Stomach smooth muscle (tissue), 2 donors: ENCODE results near the gene ZCCHC14.
A peak's percentile ranks its signal among the peaks of the same experiment; 100 is the strongest.
"Not testable (repeated sequence)": the region's sequence is repeated elsewhere in the genome, so short reads cannot be mapped to it uniquely, and the experiment has no call there.

Source experiments
- H3K27ac ChIP-seq: one replicate; pipeline ENCODE4 v1.7.0; 2013; ENCODE audit warnings: mild to moderate bottlenecking, low read length, inconsistent platforms
- H3K27me3 ChIP-seq, 2 donors: one replicate each; pipeline ENCODE4 v1.7.0; 2013; ENCODE audit warnings: low read length in 2 of 2; ENCODE audit not compliant: insufficient read depth in 2 of 2, control insufficient read depth in 1 of 2
- H3K36me3 ChIP-seq, 2 donors: one replicate each; pipeline ENCODE4 v1.7.0; 2013; ENCODE audit warnings: low read length in 2 of 2; ENCODE audit not compliant: control insufficient read depth in 2 of 2, insufficient read depth in 2 of 2
- H3K4me1 ChIP-seq: one replicate; pipeline ENCODE4 v1.7.0; 2013; ENCODE audit warnings: low read length; ENCODE audit not compliant: control insufficient read depth, insufficient read depth
- H3K4me3 ChIP-seq, 2 donors: one replicate each; pipeline ENCODE4 v1.7.0; 2013; ENCODE audit warnings: low read length in 2 of 2
- H3K9ac ChIP-seq, 2 donors: one replicate each; pipeline ENCODE4 v1.7.0; 2013; ENCODE audit warnings: low read length in 2 of 2, mild to moderate bottlenecking in 1 of 2
- H3K9me3 ChIP-seq, 2 donors: one replicate each; pipeline ENCODE4 v1.7.0; 2013; ENCODE audit warnings: low read length in 2 of 2; ENCODE audit not compliant: control insufficient read depth in 2 of 2
- donor health status: healthy.
- donor health status: Pancreatic carcinoma.

Gene ZCCHC14

GRCh38 chr16:87380403-87380802 is 112.4 kb downstream of the ZCCHC14 start:
- H3K4me1 ChIP-seq: peaks cover 44% of the 10 kb centered on the region
- H3K27ac ChIP-seq: peak overlapping the region; percentile 81
- H3K9ac ChIP-seq: peak overlapping the region; percentile 58 to 59
- no peaks in the 10 kb centered on the region for H3K27me3 ChIP-seq
- no peaks in the 10 kb centered on the region for H3K36me3 ChIP-seq
- no peaks in the 10 kb centered on the region for H3K9me3 ChIP-seq
- peak overlapping the region; percentile 32 to 83 for H3K4me3 ChIP-seq

- H3K9me3 ChIP-seq, H3K27me3 ChIP-seq, H3K27ac ChIP-seq, H3K4me3 ChIP-seq, H3K36me3 ChIP-seq, H3K9ac ChIP-seq: not testable (repeated sequence)
- H3K4me1 ChIP-seq: peaks cover 44% of the 10 kb centered on the region
These were observed 113.5 kb downstream of the ZCCHC14 start for GRCh38 chr16:87379312-87379752.

GRCh38 chr16:87376660-87377059 is 116.2 kb downstream of the ZCCHC14 start:
- Histone ChIP-seq H3K4me3 (no peak overlapping the region), H3K27me3 (no peaks in the 10 kb centered on the region), H3K9ac (peak overlapping the region in 1 of 2 donors; percentile 21), H3K9me3 (no peaks in the 10 kb centered on the region), H3K36me3 (no peaks in the 10 kb centered on the region), H3K4me1 (peaks cover 46% of the 10 kb centered on the region), H3K27ac (peak overlapping the region; percentile 6)

GRCh38 chr16:87375426-87376135 is 117.2 kb downstream of the ZCCHC14 start:
- peaks cover 46% of the 10 kb centered on the region for H3K4me1 ChIP-seq
- H3K9ac ChIP-seq: no peak overlapping the region
- H3K36me3 ChIP-seq: no peaks in the 10 kb centered on the region
- H3K9me3 ChIP-seq: no peaks in the 10 kb centered on the region
- peak overlapping the region; percentile 18 for H3K27ac ChIP-seq
- H3K4me3 ChIP-seq: peak overlapping the region; percentile 31 to 40
- H3K27me3 ChIP-seq: no peaks in the 10 kb centered on the region

- no peak overlapping the region for H3K27ac ChIP-seq
- no peaks in the 10 kb centered on the region for H3K36me3 ChIP-seq
- no peaks in the 10 kb centered on the region for H3K27me3 ChIP-seq
- H3K9ac ChIP-seq: no peak overlapping the region
- no peaks in the 10 kb centered on the region for H3K9me3 ChIP-seq
- H3K4me3 ChIP-seq: no peak overlapping the region
- peaks cover 52% of the 10 kb centered on the region for H3K4me1 ChIP-seq
These were observed 118.5 kb downstream of the ZCCHC14 start for GRCh38 chr16:87374313-87374712.

- H3K9me3 ChIP-seq: no peaks in the 10 kb centered on the region
- peak overlapping the region; percentile 24 for H3K27ac ChIP-seq
- H3K36me3 ChIP-seq: no peaks in the 10 kb centered on the region
- peaks cover 64% of the 10 kb centered on the region for H3K4me1 ChIP-seq
- no peak overlapping the region for H3K9ac ChIP-seq
- no peak overlapping the region for H3K4me3 ChIP-seq
- no peaks in the 10 kb centered on the region for H3K27me3 ChIP-seq
These were observed 120.5 kb downstream of the ZCCHC14 start for GRCh38 chr16:87372305-87372704.

- Histone ChIP-seq H3K4me3 (peak overlapping the region; percentile 31 to 66), H3K9me3 (no peaks in the 10 kb centered on the region), H3K36me3 (peaks cover 0 to 2% of the 10 kb centered on the region in 2 donors), H3K4me1 (peaks cover 64% of the 10 kb centered on the region), H3K27ac (peak overlapping the region; percentile 75), H3K27me3 (no peaks in the 10 kb centered on the region), H3K9ac (peak overlapping the region; percentile 22 to 55)
These were observed 121.5 kb downstream of the ZCCHC14 start for GRCh38 chr16:87371261-87371866.

GRCh38 chr16:87369796-87370719 is 122.8 kb downstream of the ZCCHC14 start:
- H3K4me1 ChIP-seq: peaks cover 56% of the 10 kb centered on the region
- no peaks in the 10 kb centered on the region for H3K9me3 ChIP-seq
- H3K4me3 ChIP-seq: no peak overlapping the region
- peak overlapping the region; percentile 75 for H3K27ac ChIP-seq
- no peaks in the 10 kb centered on the region for H3K27me3 ChIP-seq
- peak overlapping the region in 1 of 2 donors; percentile 29 for H3K9ac ChIP-seq
- peaks cover 0 to 2% of the 10 kb centered on the region in 2 donors for H3K36me3 ChIP-seq

- Histone ChIP-seq H3K27me3 (no peaks in the 10 kb centered on the region), H3K4me1 (peaks cover 57% of the 10 kb centered on the region), H3K36me3 (peaks cover 0 to 2% of the 10 kb centered on the region in 2 donors), H3K9ac (no peak overlapping the region), H3K27ac (no peak overlapping the region), H3K4me3 (no peak overlapping the region), H3K9me3 (no peaks in the 10 kb centered on the region)
These were observed 123.6 kb downstream of the ZCCHC14 start for GRCh38 chr16:87369117-87369765.
